K562 (cell line): Measurements from ENCODE around the gene POLR1B. TPM values are rescaled to one million over a fixed set of nuclear protein-coding genes. Genes with fewer than 3 reads are reported as not detected.

ENCODE experiments used
- COPS2 ChIP-seq: fragments of 450-650 bp; conservative IDR thresholded peaks from 2 replicates; pipeline ENCODE4 v1.6.1; 2016; ENCODE audit warnings: mild to moderate bottlenecking, moderate library complexity
- HNRNPUL1 ChIP-seq: fragments of 200-400 bp; formaldehyde crosslinking; IDR thresholded peaks from 2 replicates; pipeline ENCODE4 v1.6.1; 2017; ENCODE audit warnings: low read length
- IFI16 ChIP-seq: fragments of 250-450 bp; sonication (Bioruptor Pico); IDR thresholded peaks from 2 replicates; pipeline ENCODE4 v2.1.2; 2022; ENCODE audit warnings: mild to moderate bottlenecking, inconsistent platforms
- JUNB ChIP-seq: fragments of 450-650 bp; formaldehyde crosslinking; conservative IDR thresholded peaks from 2 replicates; pipeline ENCODE4 v1.4.0; 2020; ENCODE audit warnings: mild to moderate bottlenecking
- MGA ChIP-seq: fragments of 450-650 bp; IDR thresholded peaks from 2 replicates; pipeline ENCODE4 v1.6.1; 2016; ENCODE audit warnings: mild to moderate bottlenecking, moderate library complexity
- MNT ChIP-seq, 2 experiments: fragments of 450-650 bp; conservative IDR thresholded peaks; 2 replicates each; pipeline ENCODE4 v1.6.1; 2017; ENCODE audit warnings: mild to moderate bottlenecking in 2 of 2, moderate library complexity in 2 of 2
- MTF1 ChIP-seq: fragments of 250-450 bp; sonication (Bioruptor Pico); IDR thresholded peaks from 2 replicates; pipeline ENCODE4 v1.9.0; 2021; ENCODE audit warnings: moderate library complexity, mild to moderate bottlenecking, inconsistent platforms, borderline replicate concordance
- POLR2A ChIP-seq: fragments of 450-650 bp; conservative IDR thresholded peaks from 2 replicates; pipeline ENCODE4 v1.6.1; 2016
- SAP30 ChIP-seq: fragments of 200-600 bp; sonication (generic); IDR thresholded peaks from 2 replicates; pipeline ENCODE4 v1.6.1; 2012; ENCODE audit warnings: borderline replicate concordance, low read depth, mild to moderate bottlenecking, moderate library complexity, low read length, control low read depth, inconsistent platforms; ENCODE audit not compliant: insufficient read depth, poor library complexity, severe bottlenecking
- SFPQ ChIP-seq: fragments of 200-400 bp; formaldehyde crosslinking; IDR thresholded peaks from 2 replicates; pipeline ENCODE4 v1.6.1; 2017; ENCODE audit warnings: mild to moderate bottlenecking, low read depth, low read length, moderate library complexity
- TEAD4 ChIP-seq, 2 experiments: sonication (generic) in 1 of 2; formaldehyde crosslinking in 1 of 2; IDR thresholded peaks; 2 replicates each; pipeline versions ENCODE4 v1.6.1 to v1.8.0; 2012 to 2022; ENCODE audit warnings: borderline replicate concordance in 1 of 2, inconsistent platforms in 1 of 2, low read length in 1 of 2, mild to moderate bottlenecking in 1 of 2, missing genetic modification reagents in 1 of 2
- ZNF133 ChIP-seq: fragments of 250-450 bp; sonication (Bioruptor Pico); IDR thresholded peaks from 2 replicates; pipeline ENCODE4 v1.4.0; 2020; ENCODE audit warnings: mild to moderate bottlenecking
- ZNF316 ChIP-seq: fragments of 450-650 bp; IDR thresholded peaks from 2 replicates; pipeline ENCODE4 v1.6.1; 2016
- polyA plus RNA-seq, 8 experiments: library from polyadenylated mRNA; depleted of rRNA in 4 of 8; stranded (reverse) in 5 of 8; unstranded in 3 of 8; fragments of >200 nt; fragmentation: Nextera tagmentation in 2 of 8; fragmentation: Illumina TruSeq in 1 of 8; extraction: Ambion mirVana in 2 of 8; extraction: Trizol in 1 of 8; gene quantifications; 2 replicates each; pipeline versions ENCODE4 v1.2.1 to v1.2.3, GENCODE V29; 2011 to 2014; ENCODE audit warnings: inconsistent platforms in 1 of 8, missing spikeins in 1 of 8
- total RNA-seq, 7 experiments: library from RNA; depleted of rRNA in 6 of 7; stranded (reverse); fragments of >200 nt in 6 of 7; fragmentation: Illumina TruSeq in 2 of 7; extraction: Trizol in 2 of 7; gene quantifications; 2 replicates each; pipeline versions ENCODE4 v1.2.1 to v1.2.3, GENCODE V29; 2011 to 2021; ENCODE audit warnings: low replicate concordance in 1 of 7

Gene POLR1B
- total and polyA plus RNA-seq, 9 of the 15 experiments (the other 6 are each of a cell fraction or from before 2014, with no cell fraction given): 19.8 to 55.1 (median 40.2) TPM

GRCh38 chr2:112520234-112520783 lies 22.0 kb upstream of the POLR1B start (continued):
- TF ChIP-seq MGA: peak; percentile 60; the same call in 1 of the 2 replicates
- TF ChIP-seq SFPQ: no peak
- TF ChIP-seq POLR2A: no peak
- no peak for TF ChIP-seq IFI16
- no peak for TF ChIP-seq JUNB
- TF ChIP-seq TEAD4 (IDR thresholded peaks at IDR 0.05; ENCODE audit: low read length): no peak
- no peak for TF ChIP-seq TEAD4 (CRISPR knock-in tag; IDR thresholded peaks at IDR 0.05; ENCODE audit: borderline replicate concordance)
- TF ChIP-seq COPS2: no peak
- TF ChIP-seq MNT (conservative IDR thresholded peaks at IDR 0.05): no peak
- peak; percentile 36; the same call in 1 of the 2 replicates for TF ChIP-seq ZNF316
- TF ChIP-seq HNRNPUL1: no peak
- TF ChIP-seq SAP30: no peak
- TF ChIP-seq ZNF133 (CRISPR knock-in tag): no peak
- no peak for TF ChIP-seq MTF1 (CRISPR knock-in tag)
